K562 (cell line): ENCODE data around the gene CRK. TPM values are rescaled to one million over a fixed set of nuclear protein-coding genes. Genes with fewer than 3 reads are reported as not detected.

Experiments
- CREM ChIP-seq: IDR thresholded peaks from 2 replicates; pipeline ENCODE4 v1.6.1; 2014; ENCODE audit warnings: antibody characterized with exemption, low read depth
- GATAD2B ChIP-seq: fragments of 450-650 bp; IDR thresholded peaks from 2 replicates; pipeline ENCODE4 v1.6.1; 2017; ENCODE audit warnings: mild to moderate bottlenecking, borderline replicate concordance
- HIVEP1 ChIP-seq: fragments of 250-450 bp; sonication (Bioruptor Pico); IDR thresholded peaks from 2 replicates; pipeline ENCODE4 v1.4.0; 2020; ENCODE audit warnings: mild to moderate bottlenecking
- HNRNPK ChIP-seq: fragments of 200-400 bp; formaldehyde crosslinking; IDR thresholded peaks from one replicate; pipeline ENCODE4 v1.6.1; 2018; ENCODE audit warnings: mild to moderate bottlenecking, low read depth, low read length; ENCODE audit not compliant: poor library complexity, severe bottlenecking
- IFI16 ChIP-seq: fragments of 250-450 bp; sonication (Bioruptor Pico); IDR thresholded peaks from 2 replicates; pipeline ENCODE4 v2.1.2; 2022; ENCODE audit warnings: mild to moderate bottlenecking, inconsistent platforms
- KAT2B ChIP-seq: IDR thresholded peaks from one replicate; pipeline ENCODE4 v1.6.1; 2012; ENCODE audit warnings: low read depth, mild to moderate bottlenecking, control low read depth, inconsistent platforms, low read length, moderate library complexity
- NBN ChIP-seq: fragments of 450-650 bp; IDR thresholded peaks from 2 replicates; pipeline ENCODE4 v1.6.1; 2016; ENCODE audit warnings: low read depth, mild to moderate bottlenecking
- NFE2 ChIP-seq: IDR thresholded peaks from 2 replicates; pipeline ENCODE4 v1.6.1; 2014; ENCODE audit warnings: antibody characterized with exemption, low read depth
- RB1 ChIP-seq: fragments of 450-650 bp; IDR thresholded peaks from 2 replicates; pipeline ENCODE4 v1.6.1; 2017; ENCODE audit warnings: low read depth, mild to moderate bottlenecking
- XRCC3 ChIP-seq: fragments of 450-650 bp; IDR thresholded peaks from 2 replicates; pipeline ENCODE4 v1.6.1; 2017; ENCODE audit warnings: mild to moderate bottlenecking, moderate library complexity
- ZNF444 ChIP-seq: fragments of 250-450 bp; sonication (Bioruptor Pico); IDR thresholded peaks from 2 replicates; pipeline ENCODE4 v1.4.0; 2020; ENCODE audit warnings: mild to moderate bottlenecking, moderate library complexity
- polyA plus RNA-seq, 8 experiments: library from polyadenylated mRNA; depleted of rRNA in 4 of 8; stranded (reverse) in 5 of 8; unstranded in 3 of 8; fragments of >200 nt; fragmentation: Nextera tagmentation in 2 of 8; fragmentation: Illumina TruSeq in 1 of 8; extraction: Ambion mirVana in 2 of 8; extraction: Trizol in 1 of 8; gene quantifications; 2 replicates each; pipeline versions ENCODE4 v1.2.1 to v1.2.3, GENCODE V29; 2011 to 2014; ENCODE audit warnings: inconsistent platforms in 1 of 8, missing spikeins in 1 of 8
- total RNA-seq, 7 experiments: library from RNA; depleted of rRNA in 6 of 7; stranded (reverse); fragments of >200 nt in 6 of 7; fragmentation: Illumina TruSeq in 2 of 7; extraction: Trizol in 2 of 7; gene quantifications; 2 replicates each; pipeline versions ENCODE4 v1.2.1 to v1.2.3, GENCODE V29; 2011 to 2021; ENCODE audit warnings: low replicate concordance in 1 of 7
- TF ChIP-seq, protein P1 (sequence below): fragments of 250-450 bp; sonication (Bioruptor Pico); IDR thresholded peaks from 2 replicates; pipeline ENCODE4 v1.5.0; 2021
- TF ChIP-seq, protein P2 (sequence below): IDR thresholded peaks from 2 replicates; pipeline ENCODE4 v1.6.1; 2014; ENCODE audit warnings: antibody characterized with exemption
- TF ChIP-seq, protein P3 (sequence below): sonication (generic); formaldehyde crosslinking; IDR thresholded peaks from 2 replicates; pipeline ENCODE4 v1.8.1; 2023; ENCODE audit warnings: mild to moderate bottlenecking, missing genetic modification reagents
- TF ChIP-seq, protein P4 (sequence below), 2 experiments: fragments of 150-350 bp in 1 of 2; IDR thresholded peaks; 2 replicates each; pipeline ENCODE4 v1.6.1; 2012 to 2016; ENCODE audit warnings: low read depth in 2 of 2, low read length in 2 of 2, mild to moderate bottlenecking in 1 of 2, moderate library complexity in 1 of 2
- TF ChIP-seq, protein P5 (sequence below): fragments of 250-450 bp; sonication (Bioruptor Pico); IDR thresholded peaks from 2 replicates; pipeline ENCODE4 v1.5.0; 2021; ENCODE audit warnings: mild to moderate bottlenecking, borderline replicate concordance

The CRK gene
- total and polyA plus RNA-seq, 9 of the 15 experiments (the other 6 are each of a cell fraction or from before 2014, with no cell fraction given), result 13.1 to 40.2 (median 26.1) TPM

DNA sequence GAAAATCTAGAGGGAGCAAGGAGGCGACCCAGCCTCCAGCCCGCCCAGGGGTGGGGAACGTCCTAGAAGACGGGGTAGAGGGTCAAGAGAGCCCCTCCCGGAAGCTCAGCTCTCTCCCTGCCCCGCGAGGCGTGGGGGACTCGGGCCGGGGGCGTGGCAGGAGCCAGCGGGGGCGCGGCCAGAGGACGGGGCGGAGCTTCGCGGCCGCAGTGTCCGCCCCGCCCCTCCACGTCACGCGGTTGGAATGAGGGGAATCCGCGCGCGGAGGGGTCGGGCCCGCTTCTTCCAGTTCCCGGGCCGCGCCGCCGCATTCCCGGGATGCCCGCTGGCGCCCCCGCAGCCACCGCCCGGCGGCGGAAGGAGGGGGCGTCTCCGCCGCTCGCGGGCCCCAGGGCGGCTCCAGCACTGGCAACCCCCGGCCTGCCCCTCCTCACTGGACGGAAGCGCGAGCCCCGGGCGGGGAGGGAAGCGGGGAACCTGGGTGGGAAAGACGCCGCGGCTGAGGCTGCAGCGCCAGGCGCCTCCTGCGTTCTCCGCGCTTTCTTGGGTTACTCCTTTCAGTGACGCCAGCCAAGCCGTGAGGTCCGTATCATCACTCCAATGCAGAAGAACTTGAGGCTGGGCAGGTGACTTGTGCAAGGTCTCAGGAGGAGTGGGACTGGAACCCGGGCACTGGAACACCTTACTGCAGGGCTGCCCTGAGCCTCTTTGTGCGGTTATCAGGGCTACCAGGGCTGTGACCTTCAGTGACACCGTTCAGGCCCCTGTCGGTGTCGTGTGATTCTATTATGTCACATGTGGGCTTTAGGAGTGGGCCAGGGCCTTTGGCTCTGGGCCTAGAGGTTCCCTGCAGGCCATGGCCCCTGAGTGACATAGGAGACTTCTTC is 32.1 kb upstream of the CRK start (continued):
- TF ChIP-seq GATAD2B, result peak; percentile 84; the same call in 1 of the 2 replicates
- TF ChIP-seq XRCC3, result no peak
- TF ChIP-seq, protein P1, sequence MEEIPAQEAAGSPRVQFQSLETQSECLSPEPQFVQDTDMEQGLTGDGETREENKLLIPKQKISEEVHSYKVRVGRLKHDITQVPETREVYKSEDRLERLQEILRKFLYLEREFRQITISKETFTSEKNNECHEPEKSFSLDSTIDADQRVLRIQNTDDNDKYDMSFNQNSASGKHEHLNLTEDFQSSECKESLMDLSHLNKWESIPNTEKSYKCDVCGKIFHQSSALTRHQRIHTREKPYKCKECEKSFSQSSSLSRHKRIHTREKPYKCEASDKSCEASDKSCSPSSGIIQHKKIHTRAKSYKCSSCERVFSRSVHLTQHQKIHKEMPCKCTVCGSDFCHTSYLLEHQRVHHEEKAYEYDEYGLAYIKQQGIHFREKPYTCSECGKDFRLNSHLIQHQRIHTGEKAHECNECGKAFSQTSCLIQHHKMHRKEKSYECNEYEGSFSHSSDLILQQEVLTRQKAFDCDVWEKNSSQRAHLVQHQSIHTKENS (CRISPR knock-in tag), result no peak
- TF ChIP-seq RB1, result no peak
- TF ChIP-seq, protein P2, sequence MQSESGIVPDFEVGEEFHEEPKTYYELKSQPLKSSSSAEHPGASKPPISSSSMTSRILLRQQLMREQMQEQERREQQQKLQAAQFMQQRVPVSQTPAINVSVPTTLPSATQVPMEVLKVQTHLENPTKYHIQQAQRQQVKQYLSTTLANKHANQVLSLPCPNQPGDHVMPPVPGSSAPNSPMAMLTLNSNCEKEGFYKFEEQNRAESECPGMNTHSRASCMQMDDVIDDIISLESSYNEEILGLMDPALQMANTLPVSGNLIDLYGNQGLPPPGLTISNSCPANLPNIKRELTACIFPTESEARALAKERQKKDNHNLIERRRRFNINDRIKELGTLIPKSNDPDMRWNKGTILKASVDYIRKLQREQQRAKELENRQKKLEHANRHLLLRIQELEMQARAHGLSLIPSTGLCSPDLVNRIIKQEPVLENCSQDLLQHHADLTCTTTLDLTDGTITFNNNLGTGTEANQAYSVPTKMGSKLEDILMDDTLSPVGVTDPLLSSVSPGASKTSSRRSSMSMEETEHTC, result peak; percentile 41; the same call in 1 of the 2 replicates
- no peak for TF ChIP-seq HNRNPK
- no peak for TF ChIP-seq IFI16
- TF ChIP-seq, protein P3, sequence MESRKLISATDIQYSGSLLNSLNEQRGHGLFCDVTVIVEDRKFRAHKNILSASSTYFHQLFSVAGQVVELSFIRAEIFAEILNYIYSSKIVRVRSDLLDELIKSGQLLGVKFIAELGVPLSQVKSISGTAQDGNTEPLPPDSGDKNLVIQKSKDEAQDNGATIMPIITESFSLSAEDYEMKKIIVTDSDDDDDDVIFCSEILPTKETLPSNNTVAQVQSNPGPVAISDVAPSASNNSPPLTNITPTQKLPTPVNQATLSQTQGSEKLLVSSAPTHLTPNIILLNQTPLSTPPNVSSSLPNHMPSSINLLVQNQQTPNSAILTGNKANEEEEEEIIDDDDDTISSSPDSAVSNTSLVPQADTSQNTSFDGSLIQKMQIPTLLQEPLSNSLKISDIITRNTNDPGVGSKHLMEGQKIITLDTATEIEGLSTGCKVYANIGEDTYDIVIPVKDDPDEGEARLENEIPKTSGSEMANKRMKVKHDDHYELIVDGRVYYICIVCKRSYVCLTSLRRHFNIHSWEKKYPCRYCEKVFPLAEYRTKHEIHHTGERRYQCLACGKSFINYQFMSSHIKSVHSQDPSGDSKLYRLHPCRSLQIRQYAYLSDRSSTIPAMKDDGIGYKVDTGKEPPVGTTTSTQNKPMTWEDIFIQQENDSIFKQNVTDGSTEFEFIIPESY (CRISPR knock-in tag), result no peak
- TF ChIP-seq, protein P4, sequence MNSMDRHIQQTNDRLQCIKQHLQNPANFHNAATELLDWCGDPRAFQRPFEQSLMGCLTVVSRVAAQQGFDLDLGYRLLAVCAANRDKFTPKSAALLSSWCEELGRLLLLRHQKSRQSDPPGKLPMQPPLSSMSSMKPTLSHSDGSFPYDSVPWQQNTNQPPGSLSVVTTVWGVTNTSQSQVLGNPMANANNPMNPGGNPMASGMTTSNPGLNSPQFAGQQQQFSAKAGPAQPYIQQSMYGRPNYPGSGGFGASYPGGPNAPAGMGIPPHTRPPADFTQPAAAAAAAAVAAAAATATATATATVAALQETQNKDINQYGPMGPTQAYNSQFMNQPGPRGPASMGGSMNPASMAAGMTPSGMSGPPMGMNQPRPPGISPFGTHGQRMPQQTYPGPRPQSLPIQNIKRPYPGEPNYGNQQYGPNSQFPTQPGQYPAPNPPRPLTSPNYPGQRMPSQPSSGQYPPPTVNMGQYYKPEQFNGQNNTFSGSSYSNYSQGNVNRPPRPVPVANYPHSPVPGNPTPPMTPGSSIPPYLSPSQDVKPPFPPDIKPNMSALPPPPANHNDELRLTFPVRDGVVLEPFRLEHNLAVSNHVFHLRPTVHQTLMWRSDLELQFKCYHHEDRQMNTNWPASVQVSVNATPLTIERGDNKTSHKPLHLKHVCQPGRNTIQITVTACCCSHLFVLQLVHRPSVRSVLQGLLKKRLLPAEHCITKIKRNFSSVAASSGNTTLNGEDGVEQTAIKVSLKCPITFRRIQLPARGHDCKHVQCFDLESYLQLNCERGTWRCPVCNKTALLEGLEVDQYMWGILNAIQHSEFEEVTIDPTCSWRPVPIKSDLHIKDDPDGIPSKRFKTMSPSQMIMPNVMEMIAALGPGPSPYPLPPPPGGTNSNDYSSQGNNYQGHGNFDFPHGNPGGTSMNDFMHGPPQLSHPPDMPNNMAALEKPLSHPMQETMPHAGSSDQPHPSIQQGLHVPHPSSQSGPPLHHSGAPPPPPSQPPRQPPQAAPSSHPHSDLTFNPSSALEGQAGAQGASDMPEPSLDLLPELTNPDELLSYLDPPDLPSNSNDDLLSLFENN (IDR thresholded peaks at IDR 0.05; ENCODE audit: low read depth in 2 of 2, low read length in 2 of 2), result no peak
- no peak for TF ChIP-seq HIVEP1 (CRISPR knock-in tag)
- no peak for TF ChIP-seq NFE2
- TF ChIP-seq KAT2B, result no peak
- TF ChIP-seq, protein P5, sequence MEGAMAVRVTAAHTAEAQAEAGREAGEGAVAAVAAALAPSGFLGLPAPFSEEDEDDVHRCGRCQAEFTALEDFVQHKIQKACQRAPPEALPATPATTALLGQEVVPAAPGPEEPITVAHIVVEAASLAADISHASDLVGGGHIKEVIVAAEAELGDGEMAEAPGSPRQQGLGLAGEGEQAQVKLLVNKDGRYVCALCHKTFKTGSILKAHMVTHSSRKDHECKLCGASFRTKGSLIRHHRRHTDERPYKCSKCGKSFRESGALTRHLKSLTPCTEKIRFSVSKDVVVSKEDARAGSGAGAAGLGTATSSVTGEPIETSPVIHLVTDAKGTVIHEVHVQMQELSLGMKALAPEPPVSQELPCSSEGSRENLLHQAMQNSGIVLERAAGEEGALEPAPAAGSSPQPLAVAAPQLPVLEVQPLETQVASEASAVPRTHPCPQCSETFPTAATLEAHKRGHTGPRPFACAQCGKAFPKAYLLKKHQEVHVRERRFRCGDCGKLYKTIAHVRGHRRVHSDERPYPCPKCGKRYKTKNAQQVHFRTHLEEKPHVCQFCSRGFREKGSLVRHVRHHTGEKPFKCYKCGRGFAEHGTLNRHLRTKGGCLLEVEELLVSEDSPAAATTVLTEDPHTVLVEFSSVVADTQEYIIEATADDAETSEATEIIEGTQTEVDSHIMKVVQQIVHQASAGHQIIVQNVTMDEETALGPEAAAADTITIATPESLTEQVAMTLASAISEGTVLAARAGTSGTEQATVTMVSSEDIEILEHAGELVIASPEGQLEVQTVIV (CRISPR knock-in tag), result no peak
- no peak for TF ChIP-seq NBN
- peak; percentile 61 for TF ChIP-seq CREM
- no peak for TF ChIP-seq ZNF444 (CRISPR knock-in tag)
